Measurements from ENCODE around the gene VIT. TPM values are rescaled to one million over a fixed set of nuclear protein-coding genes. Genes with fewer than 3 reads are reported as not detected.

VIT gene
- total and polyA plus RNA-seq, 2 experiments from 2014 or later = not detected

DNA sequence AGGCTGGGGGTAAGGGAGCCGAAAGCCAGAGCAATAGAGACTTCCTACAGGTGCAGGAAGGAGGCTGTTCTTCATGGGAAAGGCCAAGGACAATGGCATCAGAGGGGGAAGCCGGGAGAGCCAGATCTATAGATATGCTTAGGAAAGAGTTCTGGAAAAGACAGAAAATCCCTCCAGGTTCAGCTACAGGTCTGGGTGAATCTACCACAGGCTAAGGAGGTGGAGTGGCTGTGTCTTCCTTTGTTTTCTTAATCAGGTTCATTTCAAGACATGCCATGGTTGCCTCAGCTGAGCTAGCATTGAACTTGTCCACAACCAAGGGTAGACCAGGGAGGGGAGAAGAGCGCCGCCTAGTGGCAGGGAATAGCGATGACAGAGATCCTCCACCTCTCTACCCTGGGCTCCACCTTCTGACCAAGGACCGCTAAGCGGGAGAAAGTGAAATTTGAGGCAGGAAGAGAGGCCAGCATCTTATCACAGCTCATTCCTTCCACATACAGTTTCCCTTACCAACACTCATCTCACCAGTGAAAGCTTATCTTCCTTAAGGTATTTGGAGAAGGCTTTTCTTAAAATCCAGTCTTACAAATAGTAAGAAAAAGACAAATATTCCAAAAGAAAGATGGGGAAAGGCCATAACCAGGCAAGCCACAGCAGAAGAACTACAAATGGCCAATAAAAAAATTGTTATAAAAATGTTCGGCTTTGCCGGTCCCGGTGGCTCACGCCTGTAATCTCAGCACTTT, 74.2 kb downstream of the VIT start:
- H3K4me1 Mint-ChIP-seq = no peaks in the 10 kb centered on the region
- Histone ChIP-seq H2AFZ (no peak overlapping the region), H3F3A (replicated peaks; ENCODE audit: low read depth) (no peaks in the 10 kb centered on the region), H3K79me2 (replicated peaks; ENCODE audit: insufficient read depth) (no peaks in the 10 kb centered on the region), H3K27ac (ENCODE audit: low read depth) (no peak overlapping the region), H3K4me2 (no peak overlapping the region), H4K20me1 (replicated peaks; ENCODE audit: insufficient read depth) (no peaks in the 10 kb centered on the region), H3K4me1 (ENCODE audit: insufficient read depth) (no peaks in the 10 kb centered on the region; the same call in 1 of the 2 replicates), H3K27me3 (ENCODE audit: insufficient read depth) (no peaks in the 10 kb centered on the region), H3K9me2 (ENCODE audit: insufficient read depth) (peaks cover 5% of the 10 kb centered on the region; the same call in 1 of the 2 replicates), H3K4me3 (no peak overlapping the region), H3K36me3 (ENCODE audit: insufficient read depth) (no peaks in the 10 kb centered on the region)
- no peak overlapping the region for H3K4me3 Mint-ChIP-seq
- no peaks in the 10 kb centered on the region for H3K27me3 Mint-ChIP-seq (ENCODE audit: insufficient read depth, low read depth, poor library complexity)
- no peak for TF ChIP-seq ZNF114 (CRISPR knock-in tag; IDR thresholded peaks at IDR 0.05)
- TF ChIP-seq ZNF331 (CRISPR knock-in tag; IDR thresholded peaks at IDR 0.05; ENCODE audit: low read depth) = no peak
- TF ChIP-seq JUNB (IDR thresholded peaks at IDR 0.05; ENCODE audit: unreplicated experiment) = no peak
- TF ChIP-seq POLR2AphosphoS5 (IDR thresholded peaks at IDR 0.05; ENCODE audit: low read depth) = no peak
- TF ChIP-seq, protein P1, sequence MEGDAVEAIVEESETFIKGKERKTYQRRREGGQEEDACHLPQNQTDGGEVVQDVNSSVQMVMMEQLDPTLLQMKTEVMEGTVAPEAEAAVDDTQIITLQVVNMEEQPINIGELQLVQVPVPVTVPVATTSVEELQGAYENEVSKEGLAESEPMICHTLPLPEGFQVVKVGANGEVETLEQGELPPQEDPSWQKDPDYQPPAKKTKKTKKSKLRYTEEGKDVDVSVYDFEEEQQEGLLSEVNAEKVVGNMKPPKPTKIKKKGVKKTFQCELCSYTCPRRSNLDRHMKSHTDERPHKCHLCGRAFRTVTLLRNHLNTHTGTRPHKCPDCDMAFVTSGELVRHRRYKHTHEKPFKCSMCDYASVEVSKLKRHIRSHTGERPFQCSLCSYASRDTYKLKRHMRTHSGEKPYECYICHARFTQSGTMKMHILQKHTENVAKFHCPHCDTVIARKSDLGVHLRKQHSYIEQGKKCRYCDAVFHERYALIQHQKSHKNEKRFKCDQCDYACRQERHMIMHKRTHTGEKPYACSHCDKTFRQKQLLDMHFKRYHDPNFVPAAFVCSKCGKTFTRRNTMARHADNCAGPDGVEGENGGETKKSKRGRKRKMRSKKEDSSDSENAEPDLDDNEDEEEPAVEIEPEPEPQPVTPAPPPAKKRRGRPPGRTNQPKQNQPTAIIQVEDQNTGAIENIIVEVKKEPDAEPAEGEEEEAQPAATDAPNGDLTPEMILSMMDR (conservative IDR thresholded peaks at IDR 0.05; ENCODE audit: low read depth in 2 of 2) = peak; percentile 94 to 98
- TF ChIP-seq, protein P2, sequence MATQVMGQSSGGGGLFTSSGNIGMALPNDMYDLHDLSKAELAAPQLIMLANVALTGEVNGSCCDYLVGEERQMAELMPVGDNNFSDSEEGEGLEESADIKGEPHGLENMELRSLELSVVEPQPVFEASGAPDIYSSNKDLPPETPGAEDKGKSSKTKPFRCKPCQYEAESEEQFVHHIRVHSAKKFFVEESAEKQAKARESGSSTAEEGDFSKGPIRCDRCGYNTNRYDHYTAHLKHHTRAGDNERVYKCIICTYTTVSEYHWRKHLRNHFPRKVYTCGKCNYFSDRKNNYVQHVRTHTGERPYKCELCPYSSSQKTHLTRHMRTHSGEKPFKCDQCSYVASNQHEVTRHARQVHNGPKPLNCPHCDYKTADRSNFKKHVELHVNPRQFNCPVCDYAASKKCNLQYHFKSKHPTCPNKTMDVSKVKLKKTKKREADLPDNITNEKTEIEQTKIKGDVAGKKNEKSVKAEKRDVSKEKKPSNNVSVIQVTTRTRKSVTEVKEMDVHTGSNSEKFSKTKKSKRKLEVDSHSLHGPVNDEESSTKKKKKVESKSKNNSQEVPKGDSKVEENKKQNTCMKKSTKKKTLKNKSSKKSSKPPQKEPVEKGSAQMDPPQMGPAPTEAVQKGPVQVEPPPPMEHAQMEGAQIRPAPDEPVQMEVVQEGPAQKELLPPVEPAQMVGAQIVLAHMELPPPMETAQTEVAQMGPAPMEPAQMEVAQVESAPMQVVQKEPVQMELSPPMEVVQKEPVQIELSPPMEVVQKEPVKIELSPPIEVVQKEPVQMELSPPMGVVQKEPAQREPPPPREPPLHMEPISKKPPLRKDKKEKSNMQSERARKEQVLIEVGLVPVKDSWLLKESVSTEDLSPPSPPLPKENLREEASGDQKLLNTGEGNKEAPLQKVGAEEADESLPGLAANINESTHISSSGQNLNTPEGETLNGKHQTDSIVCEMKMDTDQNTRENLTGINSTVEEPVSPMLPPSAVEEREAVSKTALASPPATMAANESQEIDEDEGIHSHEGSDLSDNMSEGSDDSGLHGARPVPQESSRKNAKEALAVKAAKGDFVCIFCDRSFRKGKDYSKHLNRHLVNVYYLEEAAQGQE (IDR thresholded peaks at IDR 0.05; ENCODE audit: unreplicated experiment) = no peak
- no peak for TF ChIP-seq STAT1 (IDR thresholded peaks at IDR 0.05; ENCODE audit: unreplicated experiment)
- TF ChIP-seq NANOG (IDR thresholded peaks at IDR 0.05; ENCODE audit: borderline replicate concordance) = no peak
- TF ChIP-seq, protein P3, sequence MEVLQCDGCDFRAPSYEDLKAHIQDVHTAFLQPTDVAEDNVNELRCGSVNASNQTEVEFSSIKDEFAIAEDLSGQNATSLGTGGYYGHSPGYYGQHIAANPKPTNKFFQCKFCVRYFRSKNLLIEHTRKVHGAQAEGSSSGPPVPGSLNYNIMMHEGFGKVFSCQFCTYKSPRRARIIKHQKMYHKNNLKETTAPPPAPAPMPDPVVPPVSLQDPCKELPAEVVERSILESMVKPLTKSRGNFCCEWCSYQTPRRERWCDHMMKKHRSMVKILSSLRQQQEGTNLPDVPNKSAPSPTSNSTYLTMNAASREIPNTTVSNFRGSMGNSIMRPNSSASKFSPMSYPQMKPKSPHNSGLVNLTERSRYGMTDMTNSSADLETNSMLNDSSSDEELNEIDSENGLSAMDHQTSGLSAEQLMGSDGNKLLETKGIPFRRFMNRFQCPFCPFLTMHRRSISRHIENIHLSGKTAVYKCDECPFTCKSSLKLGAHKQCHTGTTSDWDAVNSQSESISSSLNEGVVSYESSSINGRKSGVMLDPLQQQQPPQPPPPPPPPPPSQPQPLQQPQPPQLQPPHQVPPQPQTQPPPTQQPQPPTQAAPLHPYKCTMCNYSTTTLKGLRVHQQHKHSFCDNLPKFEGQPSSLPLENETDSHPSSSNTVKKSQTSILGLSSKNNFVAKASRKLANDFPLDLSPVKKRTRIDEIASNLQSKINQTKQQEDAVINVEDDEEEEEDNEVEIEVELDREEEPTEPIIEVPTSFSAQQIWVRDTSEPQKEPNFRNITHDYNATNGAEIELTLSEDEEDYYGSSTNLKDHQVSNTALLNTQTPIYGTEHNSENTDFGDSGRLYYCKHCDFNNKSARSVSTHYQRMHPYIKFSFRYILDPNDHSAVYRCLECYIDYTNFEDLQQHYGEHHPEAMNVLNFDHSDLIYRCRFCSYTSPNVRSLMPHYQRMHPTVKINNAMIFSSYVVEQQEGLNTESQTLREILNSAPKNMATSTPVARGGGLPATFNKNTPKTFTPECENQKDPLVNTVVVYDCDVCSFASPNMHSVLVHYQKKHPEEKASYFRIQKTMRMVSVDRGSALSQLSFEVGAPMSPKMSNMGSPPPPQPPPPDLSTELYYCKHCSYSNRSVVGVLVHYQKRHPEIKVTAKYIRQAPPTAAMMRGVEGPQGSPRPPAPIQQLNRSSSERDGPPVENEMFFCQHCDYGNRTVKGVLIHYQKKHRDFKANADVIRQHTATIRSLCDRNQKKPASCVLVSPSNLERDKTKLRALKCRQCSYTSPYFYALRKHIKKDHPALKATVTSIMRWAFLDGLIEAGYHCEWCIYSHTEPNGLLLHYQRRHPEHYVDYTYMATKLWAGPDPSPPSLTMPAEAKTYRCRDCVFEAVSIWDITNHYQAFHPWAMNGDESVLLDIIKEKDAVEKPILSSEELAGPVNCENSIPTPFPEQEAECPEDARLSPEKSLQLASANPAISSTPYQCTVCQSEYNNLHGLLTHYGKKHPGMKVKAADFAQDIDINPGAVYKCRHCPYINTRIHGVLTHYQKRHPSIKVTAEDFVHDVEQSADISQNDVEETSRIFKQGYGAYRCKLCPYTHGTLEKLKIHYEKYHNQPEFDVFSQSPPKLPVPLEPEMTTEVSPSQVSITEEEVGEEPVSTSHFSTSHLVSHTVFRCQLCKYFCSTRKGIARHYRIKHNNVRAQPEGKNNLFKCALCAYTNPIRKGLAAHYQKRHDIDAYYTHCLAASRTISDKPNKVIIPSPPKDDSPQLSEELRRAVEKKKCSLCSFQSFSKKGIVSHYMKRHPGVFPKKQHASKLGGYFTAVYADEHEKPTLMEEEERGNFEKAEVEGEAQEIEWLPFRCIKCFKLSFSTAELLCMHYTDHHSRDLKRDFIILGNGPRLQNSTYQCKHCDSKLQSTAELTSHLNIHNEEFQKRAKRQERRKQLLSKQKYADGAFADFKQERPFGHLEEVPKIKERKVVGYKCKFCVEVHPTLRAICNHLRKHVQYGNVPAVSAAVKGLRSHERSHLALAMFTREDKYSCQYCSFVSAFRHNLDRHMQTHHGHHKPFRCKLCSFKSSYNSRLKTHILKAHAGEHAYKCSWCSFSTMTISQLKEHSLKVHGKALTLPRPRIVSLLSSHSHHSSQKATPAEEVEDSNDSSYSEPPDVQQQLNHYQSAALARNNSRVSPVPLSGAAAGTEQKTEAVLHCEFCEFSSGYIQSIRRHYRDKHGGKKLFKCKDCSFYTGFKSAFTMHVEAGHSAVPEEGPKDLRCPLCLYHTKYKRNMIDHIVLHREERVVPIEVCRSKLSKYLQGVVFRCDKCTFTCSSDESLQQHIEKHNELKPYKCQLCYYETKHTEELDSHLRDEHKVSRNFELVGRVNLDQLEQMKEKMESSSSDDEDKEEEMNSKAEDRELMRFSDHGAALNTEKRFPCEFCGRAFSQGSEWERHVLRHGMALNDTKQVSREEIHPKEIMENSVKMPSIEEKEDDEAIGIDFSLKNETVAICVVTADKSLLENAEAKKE (CRISPR knock-in tag; IDR thresholded peaks at IDR 0.05) = peak; percentile 89
- TF ChIP-seq CREB1 (CRISPR knock-in tag; IDR thresholded peaks at IDR 0.05; ENCODE audit: low read depth) = peak; percentile 53; the same call in 1 of the 2 replicates
- TF ChIP-seq EZH2phosphoT487 (IDR thresholded peaks at IDR 0.05; ENCODE audit: unreplicated experiment) = no peak
- no peak for TF ChIP-seq EZH2 (IDR thresholded peaks at IDR 0.05; ENCODE audit: low read depth, unreplicated experiment)
- TF ChIP-seq, protein P4, sequence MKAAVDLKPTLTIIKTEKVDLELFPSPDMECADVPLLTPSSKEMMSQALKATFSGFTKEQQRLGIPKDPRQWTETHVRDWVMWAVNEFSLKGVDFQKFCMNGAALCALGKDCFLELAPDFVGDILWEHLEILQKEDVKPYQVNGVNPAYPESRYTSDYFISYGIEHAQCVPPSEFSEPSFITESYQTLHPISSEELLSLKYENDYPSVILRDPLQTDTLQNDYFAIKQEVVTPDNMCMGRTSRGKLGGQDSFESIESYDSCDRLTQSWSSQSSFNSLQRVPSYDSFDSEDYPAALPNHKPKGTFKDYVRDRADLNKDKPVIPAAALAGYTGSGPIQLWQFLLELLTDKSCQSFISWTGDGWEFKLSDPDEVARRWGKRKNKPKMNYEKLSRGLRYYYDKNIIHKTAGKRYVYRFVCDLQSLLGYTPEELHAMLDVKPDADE (IDR thresholded peaks at IDR 0.05) = no peak
- H3K9me3 Mint-ChIP-seq = no peaks in the 10 kb centered on the region
- H3K27ac Mint-ChIP-seq = no peak overlapping the region
- ATAC-seq = peak; percentile 98
- DNase-seq (ENCODE audit: low spot score) = peak; percentile 91
- H3K36me3 Mint-ChIP-seq (ENCODE audit: low read depth) = no peaks in the 10 kb centered on the region

All from GM23338 (cell line).